Stimulated activated CD4-positive, alpha-beta T cell treated with anti-CD3 and anti-CD28 coated beads, Interleukin-4, amount 100 ng/mL, for 24 hours (primary cell): Measurements from ENCODE around the gene RAD23A.
A peak's percentile ranks its signal among the peaks of the same experiment; 100 is the strongest.

Experiments used
- DNase-seq: peaks from one replicate; pipeline ENCODE4 v3.0.0-alpha.2; 2020

The RAD23A gene

DNA sequence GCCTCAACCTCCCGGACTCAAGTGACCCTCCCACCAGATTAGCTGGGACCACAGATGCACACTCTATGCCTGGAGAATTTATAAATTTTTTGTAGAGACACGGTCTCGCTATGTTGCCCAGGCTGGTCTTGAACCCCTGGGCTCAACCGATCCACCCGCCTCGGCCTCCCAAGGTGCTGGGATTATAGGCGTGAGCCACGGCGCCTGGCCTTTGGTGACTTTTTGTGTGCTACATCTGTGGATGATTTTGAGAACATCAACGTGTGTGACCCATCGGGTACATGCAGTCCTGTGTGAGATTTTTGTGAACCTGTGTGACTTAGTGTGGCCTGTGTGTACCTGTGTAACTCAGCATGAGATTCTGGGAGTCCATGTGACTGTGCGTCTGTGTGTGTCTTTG, 41.1 kb downstream of the RAD23A start:
- DNase-seq = no peak

DNA sequence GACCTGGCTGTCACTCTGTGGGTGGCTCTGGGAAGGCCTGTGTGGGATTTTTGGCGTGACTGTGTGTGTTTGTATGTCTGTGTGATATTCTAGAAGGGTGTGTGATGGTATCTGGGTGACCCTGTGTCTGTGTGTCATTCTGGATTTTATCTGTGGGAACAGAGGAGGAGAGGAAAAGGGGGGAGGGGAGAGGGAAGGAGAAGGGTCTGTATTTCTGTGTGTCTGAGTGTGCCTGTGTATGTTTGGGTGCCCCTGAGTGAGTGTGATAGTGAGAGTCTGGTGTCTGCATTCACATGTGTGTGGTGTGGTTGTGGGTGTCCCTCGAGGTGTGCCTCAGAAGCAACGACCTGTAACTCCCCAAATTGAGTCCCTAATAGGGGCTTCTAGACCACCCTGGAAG, 41.5 kb downstream of the RAD23A start:
- no peak for DNase-seq

DNA sequence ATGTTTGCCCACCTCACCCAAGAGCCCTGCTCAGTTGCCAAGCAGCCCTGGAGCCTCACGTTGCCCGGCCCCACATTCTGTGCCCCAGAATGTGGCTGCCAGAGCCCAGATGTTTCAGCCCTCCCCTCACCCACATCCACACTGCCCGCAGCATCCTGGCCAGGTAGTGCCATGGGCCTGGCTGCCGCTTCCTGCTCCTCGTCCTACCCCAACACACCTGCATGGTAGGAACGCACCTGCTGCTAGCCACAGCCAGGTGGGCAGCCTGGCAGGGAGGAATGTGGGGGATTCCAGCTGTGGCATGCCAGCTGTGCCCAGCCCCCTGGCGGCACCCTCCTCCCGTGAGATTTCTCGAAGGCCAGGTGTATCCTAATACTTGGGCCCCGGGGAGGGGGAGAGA, 42.1 kb downstream of the RAD23A start:
- no peak for DNase-seq

DNA sequence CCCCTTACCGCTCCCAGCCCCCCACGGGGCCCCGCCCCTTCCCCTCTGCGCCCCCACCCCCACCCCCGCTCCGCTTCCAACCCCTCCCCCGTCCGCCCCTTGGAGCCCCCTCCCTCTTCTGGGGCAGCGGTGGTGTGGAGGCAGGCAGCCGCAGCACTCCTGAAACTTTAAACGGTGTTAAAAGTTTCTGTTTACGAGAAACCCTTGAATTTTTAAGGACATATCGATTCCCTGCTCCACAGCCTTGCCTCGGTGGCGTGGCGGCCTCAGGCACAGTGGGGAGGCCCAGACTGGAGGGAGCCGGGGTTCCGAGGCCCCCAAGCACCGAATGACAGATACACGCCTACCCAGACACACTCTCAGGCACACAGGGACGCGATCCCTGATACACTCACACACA, 44.8 kb downstream of the RAD23A start:
- no peak for DNase-seq

DNA sequence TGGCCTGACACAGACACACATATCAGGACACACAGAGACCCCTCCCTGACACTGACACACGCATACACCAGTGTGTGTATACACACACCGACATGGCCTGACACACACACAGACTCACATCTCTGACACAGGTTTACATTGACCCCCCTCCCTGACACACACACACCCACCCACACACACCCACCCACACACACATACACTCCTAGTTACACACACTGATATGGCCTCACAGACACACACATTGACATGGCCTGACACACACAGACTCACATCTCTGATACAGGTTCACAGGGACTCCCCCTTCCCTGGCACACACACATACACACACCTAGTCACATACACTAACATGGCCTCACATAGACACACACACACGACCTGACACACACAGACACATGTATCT, 45.2 kb downstream of the RAD23A start:
- DNase-seq = no peak

DNA sequence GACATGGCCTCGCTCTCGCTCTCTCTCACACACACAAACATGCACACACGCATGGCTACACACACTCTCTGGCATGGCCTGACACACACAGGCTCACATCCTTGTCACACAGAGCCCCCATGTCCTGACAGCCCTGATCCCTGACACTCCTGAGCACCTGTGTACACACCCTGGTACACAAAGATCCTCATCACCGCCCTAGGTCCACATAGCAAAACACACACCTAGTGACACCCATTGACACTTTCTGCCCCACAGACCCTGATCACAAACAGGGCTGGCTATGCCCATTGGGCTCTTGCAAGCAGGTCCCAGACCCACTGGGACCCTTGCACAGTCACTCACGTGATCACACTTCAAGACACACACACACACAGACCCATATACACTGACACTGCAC, 45.6 kb downstream of the RAD23A start:
- DNase-seq = no peak

DNA sequence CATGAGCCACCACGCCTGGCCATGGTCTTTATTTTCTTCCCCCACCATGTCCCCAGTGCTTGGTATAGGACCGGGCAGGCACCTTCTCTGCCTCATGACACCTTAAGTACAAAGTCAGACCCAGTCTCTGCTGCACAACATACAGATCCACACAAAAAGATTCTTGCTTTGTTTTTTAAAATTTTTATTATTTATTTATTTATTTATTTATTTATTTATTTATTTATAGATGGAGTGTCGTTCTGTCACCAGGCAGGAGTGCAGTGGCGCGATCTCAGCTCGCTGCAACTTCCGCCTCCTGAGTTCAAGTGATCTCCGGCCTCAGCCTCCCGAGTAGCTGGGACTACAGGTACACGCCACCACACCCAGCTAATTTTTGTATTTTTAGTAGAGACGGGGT, 47.1 kb downstream of the RAD23A start:
- no peak for DNase-seq

DNA sequence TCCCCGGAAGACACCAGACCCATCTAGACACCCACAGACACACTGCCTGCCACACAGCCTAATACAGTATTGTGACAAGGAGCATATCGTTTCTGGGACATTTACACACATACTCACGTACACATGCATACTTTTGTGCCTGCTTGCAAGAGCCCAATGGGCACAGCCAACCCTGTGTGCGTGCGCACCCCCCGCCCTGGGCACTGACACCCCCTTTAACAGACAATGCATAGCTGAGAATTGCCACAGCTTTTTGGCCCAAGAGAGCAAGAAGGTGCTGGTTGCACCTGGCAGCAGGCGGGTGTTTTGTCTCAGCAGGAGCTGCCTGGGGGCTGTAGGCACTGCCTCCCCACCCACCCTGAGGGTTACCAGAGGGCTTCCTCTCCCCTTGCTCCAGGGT, 47.9 kb downstream of the RAD23A start:
- DNase-seq = no peak

DNA sequence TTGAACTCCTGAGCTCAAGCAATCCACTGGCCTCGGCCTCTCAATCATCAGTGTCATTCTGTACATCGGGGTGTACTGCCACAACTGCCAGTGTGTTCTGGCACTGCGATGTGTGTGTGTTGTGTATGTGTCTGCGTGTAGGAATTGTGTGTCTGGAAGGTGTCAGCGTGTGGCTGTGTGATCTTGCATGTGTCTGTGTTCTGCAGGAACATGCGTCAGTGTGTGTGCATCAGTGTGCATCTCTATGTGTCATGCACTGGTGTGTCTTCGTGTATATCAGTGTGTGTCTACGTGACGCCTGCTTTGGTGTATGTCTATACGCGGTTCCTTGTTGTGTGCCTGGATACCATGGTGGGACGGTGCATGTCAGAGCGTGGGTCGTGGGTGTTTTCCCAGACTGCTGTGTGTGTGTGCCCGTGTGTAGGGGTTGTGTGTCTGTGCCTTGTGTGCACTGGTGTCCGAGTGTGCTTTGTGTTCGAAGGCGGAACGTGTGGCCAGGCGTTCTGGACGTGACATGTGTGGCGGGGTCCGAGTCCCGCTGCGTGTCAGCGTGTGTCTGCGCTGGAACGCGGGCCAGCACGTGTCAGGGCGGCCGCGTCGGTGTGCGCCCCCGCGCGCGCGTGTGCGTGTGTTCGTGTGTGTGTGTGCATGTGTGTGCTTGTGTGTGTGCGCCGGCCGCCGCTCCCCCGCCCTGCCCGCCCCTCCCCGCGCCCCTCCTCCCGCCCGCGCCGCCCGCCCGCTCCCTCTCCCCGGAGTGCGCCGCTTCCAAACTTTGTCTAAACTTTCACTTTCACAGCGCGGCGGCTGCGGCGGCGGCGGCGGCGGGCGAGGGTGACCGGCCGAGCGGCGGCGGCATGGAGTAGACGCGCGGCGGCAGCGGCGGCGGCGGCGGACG, 49.3 kb downstream of the RAD23A start, which contains the start of gene NFIX:
TSS of gene NFIX (plus strand) at position 775 of the 895 bp plus-strand sequence. CDS start 363 bp downstream, outside the sequence.
- peak; percentile 65 for DNase-seq

DNA sequence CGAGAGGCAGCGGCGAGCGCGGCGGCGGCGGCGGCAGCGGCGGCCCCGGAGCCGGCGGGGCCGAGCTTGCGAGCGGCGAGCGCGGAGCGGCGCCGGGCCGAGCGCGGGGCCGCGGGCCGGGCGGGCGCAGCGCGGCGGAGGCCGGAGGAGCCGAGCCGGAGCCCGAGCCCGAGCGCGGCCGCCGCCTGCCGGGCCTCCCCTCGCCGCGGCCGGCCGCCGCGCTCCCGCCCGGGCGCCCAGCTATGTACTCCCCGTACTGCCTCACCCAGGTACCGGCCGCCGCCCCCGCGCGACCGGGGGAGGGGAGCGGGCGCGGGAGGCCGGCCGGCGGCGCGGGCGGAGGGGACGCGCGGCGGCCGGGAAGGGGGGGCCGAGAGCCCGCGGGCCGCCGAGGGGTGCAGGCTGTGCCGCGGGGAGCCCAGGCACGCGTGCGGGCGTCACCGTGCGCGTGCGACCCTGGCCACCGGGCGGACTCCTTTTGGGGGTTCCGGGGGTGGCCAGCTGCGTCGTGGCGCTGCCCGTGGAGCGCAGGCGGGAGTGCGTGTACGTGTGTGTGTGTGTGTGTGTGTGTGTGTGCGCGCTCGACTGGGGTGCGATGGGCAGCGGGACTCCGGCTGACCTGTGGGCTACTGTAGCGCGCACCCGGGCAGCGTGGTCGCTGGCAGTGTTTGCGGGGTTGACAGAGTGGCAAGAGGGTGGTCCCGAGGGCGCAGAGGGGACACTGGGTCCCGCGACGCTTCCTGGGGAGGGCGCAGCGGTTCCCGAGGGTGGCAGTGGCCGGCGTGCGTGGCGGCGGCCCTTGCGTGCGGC, 50.1 kb downstream of the RAD23A start:
- no peak for DNase-seq

DNA sequence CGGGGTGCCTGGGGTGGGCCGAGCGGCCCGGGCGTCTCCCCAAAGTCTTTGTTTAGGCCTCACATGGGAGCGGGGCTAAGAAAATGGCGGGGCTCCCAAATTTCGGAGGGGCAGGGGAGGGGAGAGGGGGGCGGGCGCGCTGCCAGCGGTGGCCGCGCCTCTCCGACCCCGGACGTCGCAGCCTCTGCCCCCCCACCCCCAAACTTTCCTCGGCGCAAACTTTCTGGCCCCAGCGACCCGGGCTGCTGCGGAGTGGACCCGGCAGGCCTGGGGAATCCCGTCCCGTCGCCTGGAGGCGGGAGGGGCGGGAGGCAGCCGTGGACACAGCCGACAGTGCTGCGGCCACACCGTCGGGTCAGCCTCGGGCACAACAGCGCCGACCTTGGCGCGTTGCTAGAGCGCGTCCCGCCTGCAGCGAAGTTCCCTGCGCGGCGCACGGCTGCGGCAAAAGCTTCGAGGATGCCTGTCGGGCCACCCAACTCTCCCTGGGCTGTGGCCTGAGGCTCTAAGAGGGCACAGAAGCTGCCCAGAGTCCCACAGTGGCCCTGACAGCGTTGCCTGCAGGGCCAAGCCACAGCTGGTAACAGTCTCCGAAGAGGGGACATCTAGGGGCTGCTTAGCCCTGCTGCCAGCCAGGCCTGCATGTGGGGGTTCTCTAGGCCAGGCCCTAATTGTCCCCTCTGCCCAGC, 50.9 kb downstream of the RAD23A start:
- no peak for DNase-seq

DNA sequence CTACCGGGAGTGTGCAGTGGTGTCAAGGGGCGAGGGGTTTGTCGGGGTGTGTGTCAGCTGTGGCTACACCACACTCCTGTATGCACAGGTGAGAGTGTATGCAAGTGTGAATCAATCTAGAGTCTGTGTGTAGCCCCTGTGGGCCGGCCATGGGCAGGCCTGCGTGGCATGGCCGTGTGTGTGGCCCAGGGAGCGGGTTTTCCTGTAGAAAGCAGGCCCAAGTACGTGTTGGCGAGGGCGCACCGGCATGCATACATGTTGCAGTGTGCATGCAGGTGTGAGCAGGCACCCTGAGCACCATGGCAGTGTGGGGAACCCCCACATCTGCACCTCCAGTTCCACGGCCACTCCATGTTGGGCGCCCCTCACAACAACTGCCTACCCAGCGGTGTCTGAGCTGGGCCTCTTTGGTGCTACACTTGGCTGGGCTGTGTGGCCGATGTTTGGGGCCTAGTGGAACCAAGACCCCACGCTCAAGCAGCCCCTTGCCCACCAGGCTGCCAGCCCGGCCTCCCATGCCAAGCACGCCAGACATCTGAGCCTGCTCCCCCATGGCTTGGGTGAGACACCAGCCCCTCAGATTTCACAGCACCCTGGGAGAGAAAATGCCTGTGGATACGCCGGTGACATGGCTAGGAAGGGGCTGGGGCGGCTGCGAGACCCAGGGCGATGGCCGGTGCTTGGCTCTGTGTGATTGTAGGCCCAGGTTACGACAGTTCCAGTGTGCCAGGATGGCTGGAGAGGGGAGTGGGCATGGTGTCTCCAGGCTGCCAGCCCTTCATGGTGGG, 51.7 kb downstream of the RAD23A start:
- no peak for DNase-seq

DNA sequence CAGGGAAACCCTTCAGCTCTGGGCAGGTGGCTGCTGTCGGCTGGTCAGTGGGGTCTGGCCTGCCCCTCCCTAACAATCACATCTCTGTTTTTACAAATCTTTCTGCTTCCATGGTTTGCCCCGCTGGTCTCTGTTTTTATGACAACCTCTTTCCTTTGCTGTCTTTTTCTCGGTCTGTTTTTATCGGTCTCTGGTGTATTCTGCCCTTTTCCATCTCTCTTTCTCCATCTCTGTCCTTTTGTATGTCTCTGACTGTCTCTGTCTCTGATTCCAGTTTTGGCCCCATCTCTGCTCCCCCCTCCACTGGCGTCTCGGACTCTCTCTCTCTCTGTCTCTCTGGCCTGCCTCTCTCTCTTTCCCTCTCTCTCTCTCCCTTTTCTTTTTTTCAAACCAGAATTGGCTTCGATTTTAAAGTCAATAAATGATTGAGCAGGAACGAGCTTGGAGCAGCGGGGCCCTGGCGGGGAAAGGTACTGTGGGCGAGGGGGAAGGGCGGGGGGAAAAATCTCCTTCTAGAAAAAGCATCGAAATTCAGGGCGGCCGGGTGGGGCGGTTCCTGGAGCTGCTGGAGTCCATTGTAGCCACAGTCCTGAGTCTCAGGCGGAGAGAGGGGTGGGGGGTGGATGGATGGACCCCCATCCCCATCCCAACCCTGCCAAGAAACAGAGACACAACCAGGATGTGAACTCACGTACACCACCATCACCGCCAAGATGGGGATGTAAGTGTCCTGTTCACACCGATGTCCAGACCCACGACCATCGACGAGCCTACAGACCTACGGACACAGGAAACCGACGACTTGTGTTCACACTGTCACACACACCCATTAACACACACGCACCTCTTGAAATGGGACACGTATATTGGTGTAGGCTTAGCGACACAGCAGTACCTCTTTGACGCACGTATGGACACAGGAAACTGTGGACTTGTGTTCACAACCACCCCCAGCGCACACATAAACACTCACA, 52.6 kb downstream of the RAD23A start:
- DNase-seq = no peak

DNA sequence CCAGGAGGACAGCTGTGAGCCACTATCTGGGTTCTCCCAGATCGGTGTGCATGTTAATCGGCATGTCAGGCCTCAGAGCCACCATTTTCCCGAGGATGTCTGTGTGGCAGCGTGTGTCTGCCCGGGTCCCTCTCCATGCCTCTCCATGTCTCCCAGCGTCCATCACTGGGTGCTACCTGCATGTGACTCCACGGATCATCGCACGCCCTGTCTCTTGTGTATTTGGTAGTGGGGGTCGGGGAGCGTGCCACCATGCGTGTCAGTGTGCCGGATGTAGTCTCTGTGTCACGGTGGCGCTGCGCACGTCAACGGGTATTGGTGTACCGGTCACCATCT, 55.5 kb downstream of the RAD23A start:
- no peak for DNase-seq

DNA sequence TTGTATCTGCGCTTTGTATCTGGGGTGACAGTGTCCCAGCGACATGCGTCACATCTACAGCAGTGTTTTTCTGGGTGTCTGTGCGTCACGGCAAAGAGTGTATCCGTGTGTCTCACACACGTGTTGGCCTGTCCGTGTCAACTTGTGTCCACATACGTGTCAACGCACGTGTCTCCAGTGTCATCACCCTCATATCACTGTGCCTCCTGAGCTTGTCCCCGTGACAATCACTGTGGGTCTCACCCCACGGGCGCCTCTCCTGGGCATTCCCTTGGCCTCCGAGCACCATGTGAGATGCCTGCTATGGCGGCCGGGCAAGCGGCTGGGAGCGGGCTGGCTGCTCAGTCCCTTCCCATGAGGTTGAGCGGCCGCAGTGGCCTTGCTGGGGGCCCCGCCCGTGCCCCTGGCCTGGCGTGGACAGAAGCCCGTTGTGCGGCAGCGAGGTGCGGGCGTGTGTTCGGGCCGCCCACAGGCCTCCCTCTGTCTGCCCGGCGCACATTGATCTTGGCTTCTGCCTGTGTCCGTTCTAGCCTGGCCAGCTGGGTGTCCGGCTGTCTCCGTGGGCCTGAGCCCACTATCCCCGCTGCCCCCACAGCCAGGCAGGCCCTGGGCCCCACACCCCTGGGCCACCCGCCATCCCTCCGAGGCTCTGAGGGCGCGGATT, 56.0 kb downstream of the RAD23A start:
- no peak for DNase-seq

DNA sequence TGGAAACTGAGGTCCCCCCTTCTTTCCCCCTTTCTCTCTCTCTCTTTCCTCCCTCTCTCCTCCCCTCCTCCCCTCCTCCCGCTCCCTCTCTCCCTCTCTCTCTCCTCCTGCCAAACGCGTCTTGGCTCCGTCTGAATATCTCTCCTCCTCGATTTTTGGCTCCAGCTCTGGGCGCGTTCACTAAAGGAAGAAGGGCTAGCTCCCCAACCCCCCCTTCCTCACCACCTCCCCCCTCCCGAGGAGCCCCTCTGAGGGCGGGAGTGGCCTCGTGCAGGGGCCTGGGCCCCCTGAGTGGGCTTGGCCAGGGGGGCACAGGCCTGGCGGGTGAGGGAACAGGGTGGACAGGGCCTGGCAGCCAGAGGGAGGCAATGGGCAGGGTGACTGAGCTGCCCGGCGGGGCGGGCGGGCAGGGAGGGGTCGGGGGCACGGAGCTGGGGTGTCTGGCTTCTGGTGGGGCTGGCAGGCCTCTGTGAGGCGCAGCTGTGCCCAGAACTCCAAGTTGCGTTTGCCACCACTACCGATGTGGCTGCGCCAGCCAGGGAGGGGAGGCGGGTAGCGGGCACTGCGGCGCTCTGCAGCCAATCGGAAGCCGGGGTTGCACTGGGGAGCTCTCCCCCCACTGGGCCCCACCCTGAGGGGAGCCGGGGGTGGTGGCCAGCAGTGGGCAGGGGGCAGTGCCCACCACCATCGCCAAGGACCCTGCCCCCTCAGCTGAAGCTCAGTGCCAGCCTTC, 56.7 kb downstream of the RAD23A start:
- no peak for DNase-seq

DNA sequence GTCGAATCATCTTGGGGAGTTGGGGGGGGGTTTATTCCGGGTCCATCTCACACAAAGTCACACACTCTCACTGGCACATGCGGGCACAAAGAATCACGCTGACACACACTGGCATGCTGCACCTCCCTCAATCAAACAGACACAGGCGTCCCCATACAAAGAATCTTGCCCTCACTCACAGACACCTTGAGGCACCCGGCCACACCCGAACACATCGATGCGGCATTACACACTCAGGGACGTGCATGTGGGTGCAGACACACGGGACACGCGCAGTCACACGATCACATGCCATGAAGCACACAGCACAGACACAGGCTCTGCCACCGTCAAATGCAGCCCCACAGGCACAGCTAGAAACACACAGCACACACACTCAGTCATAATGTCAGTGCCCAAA, 57.4 kb downstream of the RAD23A start:
- DNase-seq = no peak
